GM18502 (cell line): ENCODE data around the gene PGLYRP2.

Source experiments
- ATAC-seq: cut with Tn5 transposase; IDR thresholded peaks from one replicate; pipeline ENCODE4 v1.9.1; 2021; ENCODE audit warnings: mild to moderate bottlenecking; ENCODE audit not compliant: unreplicated experiment, poor library complexity

PGLYRP2 gene

GRCh38 chr19:15457701-15458484 lies 21.4 kb downstream of the PGLYRP2 start:
- ATAC-seq: no peak

DNA sequence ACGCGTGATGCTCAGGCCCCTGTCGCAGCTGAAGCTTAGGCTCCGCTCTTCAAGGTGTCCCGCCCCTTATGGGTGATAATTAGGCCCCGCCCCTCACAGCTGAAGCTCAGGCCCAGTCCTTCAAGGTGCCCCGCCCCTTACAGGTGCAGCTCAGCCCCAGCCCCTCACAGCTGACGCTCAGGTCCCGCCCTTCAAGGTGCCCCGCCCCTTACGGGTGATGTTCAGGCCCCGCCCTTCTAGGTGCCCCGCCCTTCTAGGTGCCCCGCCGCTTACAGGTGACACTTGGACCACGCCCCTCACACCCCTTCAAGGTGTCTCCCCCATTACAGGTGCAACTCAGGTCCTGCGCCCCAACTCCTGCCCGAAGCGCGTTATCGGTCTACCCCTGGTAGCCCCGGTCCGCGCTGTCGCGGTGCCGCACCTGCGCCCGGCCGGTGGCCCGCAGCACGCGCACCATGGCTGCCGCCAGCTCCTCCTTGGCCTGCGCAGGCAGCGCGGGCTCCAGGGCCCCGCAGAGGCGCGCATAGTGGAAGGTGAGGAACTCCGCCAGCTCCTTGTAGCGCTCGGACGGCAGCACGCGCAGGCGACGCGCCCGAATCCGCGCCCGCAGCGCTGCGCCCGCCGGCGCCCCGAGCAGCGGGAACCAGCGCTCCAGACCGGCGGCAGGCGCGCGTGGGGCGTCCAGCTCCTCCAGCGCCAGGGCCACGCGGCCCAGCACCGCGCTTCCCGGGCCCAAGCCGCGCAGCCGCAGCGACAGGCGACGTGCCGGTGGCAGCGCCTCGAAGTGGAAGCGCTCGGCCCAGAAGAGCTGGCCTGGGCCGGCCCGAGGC lies 22.2 kb downstream of the PGLYRP2 start:
- ATAC-seq: no peak

GRCh38 chr19:15456441-15456840 lies 22.9 kb downstream of the PGLYRP2 start:
- ATAC-seq: no peak

- ATAC-seq: no peak
Observed at GRCh38 chr19:15455996-15456395, 23.3 kb downstream of the PGLYRP2 start.

DNA sequence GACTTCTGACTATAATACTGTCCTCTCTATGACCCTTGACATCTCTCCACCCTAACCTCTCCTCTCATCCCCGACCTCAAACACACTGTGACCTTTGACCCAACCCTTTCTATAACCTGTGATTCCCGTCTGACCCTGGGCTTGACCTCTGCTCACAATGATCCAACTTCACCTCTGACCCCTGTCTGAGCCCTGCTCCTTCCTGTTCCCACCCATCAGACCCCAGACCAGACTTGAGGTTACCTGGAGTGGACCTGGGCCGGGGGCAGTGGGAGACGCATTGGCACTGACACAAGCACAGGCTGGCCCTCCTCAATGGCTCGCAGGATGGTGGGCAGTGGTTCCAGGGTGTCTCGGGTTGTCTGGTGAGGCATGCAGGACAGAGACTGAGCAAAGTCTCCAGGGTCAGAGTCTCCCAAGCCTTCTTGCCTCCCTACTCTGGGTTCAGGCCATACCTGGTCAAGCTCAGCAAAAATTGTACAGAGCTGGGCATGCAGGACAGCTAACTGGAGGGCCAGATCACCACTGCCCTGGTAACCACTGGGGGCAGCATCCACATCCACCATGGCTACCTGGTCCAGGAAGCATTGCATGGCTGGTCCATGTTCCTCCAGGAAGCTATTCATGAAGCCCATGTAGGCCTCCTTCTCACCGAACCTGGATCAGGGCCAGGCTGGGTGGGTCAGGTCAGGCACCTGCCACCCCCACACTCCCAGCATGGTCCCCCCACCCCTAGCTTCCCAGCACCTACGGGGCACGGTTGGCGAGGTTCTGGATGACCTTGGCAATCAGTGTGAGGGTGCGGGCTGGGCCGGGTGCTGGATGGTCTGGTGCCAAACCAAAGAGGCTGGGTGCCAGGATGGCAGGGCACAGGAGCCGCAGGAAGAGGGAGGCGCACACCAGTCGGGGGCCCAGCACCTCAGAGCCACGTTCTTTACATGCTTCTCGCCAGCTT lies 25.1 kb downstream of the PGLYRP2 start:
- no peak for ATAC-seq

- no peak for ATAC-seq
Observed at GRCh38 chr19:15453091-15453578, 26.2 kb downstream of the PGLYRP2 start.

DNA sequence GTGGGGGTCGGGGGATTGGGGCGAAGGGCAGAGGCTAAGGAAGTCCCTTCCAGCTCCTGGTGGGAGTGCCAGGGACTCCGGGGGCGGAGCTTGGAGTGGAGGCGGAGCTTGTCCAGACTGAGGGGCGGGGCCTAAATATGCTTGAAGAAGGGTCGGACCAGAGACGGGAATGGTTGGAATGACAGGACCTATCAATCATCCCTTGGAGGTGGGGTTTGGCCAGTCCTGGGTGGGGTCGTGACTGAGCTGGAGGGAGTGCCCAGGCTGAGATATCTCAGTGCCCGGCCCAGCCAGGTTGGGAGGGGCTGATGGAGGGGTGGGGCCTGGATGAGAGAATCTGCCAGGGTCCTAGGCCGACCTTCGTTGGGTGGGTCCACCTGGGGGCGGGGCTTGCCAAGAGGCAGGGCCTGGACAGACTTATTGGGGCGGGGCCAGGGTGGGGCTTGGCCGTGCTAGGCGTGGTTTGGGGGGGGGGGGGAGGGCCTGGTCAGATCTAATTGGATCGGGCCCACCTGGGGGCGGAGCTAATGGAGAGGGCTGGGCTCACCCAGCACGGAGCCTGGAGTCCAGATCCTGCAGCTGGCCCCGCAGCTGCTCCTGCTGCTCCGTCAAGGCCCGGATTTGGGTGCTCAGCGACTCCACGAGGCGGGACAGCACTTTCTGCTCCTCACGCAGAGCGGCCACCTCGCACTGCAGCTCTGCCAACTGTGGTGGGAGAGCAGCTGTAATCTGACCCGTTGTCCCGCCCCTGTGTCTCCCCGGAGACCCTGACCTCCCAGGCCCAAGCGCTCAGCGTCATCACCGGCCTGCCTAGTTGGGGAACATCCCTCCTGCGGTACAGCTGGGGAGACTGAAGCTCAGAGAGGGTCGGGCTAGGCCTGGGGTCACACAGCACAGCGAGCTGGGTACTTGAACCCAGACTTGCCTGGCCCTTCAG lies 26.9 kb downstream of the PGLYRP2 start:
- ATAC-seq: no peak

- ATAC-seq: no peak
Observed at GRCh38 chr19:15450528-15450890, 28.8 kb downstream of the PGLYRP2 start.

DNA sequence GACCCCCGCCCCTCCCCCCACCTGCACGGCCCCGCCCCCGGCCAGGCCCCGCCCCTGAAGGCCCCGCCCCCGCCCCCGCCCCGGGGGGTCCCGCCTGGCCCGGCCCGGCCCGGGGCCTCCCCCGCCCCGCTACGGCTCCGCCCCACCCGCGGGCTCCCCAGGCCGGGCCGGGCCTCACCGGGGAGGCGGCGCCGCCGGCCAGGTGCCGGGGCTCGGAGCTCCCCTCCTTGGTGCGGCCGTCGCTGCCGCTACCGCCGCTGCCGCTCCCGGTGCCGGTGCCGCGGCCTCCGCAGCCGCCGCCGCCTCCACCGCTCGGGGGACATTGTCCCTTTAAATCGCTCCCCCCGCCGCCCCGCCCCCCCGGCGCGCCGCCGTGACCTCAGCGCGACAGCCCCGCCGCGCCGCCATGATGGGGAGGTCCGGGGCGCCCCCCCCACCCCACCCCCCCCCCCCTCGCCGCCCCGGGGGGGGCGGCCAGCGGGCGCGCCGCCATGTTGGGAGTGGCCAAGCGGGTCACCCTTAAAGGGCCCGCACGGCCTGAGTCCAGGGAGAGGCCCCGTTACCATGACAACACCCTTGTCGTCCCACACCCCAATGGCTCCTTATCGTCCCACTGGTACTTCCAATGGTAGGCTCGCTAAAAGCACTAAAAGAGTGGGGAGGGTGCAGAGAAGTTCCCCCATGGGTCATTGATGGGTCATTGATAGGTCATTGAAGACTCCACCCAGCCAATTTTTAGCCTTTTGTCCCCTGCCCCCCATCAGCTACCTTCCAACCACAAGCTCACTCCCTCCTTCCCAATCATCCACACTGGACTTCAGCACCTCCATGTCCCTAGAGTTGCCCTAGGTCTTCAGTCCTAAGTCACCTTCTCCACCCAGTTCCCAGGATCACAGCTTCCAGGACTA lies 29.4 kb downstream of the PGLYRP2 start, which contains the start of gene WIZ:
Gene WIZ (minus strand): TSS at position 337 of the 908 bp plus-strand sequence. CDS start 1,649 bp downstream, outside the sequence.
- ATAC-seq: peak; percentile 49

GRCh38 chr19:15448778-15449619 lies 30.3 kb downstream of the PGLYRP2 start:
- ATAC-seq: peak; percentile 11

DNA sequence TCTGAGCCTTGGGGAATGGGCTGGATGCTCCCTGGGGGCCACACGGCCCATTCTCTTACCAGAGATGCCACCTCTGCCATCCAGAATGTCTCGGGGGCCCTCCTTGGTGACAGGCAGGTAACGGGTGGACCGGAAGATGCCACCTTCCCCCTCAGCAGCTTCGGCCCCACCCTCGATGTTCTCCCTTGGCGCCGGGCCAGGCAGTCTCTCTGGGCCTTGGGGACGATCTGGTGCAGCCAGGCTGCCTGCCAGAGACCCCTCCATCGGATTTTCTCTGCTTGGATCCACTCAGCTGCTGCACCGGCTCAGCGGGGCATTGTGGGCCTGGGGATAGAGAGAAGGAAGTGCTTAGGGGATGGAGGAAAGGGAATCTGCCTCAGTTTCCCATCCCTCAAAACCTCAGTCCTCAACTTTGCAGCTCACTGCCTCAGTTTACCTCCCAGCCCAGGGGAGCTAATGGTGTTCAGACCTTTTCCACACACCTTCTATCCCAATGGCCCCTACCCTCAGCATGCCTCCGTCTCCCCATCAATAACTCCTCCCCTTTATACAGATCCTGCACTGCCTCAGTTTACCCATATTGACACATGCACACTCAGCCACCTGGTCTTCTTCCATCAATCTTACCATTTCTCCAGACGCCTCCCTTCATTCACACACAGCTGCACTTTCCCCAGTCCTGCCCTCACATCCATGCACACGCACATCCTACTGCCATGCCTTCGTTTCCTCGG lies 31.1 kb downstream of the PGLYRP2 start:
- ATAC-seq: no peak

DNA sequence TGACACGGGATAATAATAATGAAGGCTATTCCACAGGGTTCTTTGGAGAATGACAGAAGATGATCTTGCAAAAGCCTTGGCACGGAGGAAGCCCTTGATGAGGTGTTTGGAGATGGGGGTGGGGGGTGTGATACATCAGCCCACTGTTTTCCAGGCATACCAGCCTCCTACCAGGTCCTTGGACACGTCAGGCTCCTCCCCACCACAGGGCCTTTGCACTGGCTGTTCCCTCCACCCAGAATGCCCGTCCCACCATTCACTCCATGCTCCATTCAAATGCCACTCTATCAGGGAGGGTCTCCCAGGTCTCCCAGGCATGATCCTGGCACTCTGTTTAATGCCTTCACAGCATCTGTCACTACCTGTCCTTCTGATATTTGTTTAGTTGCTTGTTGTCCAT lies 32.2 kb downstream of the PGLYRP2 start:
- ATAC-seq: no peak

GRCh38 chr19:15445807-15446376 lies 33.4 kb downstream of the PGLYRP2 start:
- ATAC-seq: no peak

GRCh38 chr19:15445227-15445605 lies 34.1 kb downstream of the PGLYRP2 start:
- no peak for ATAC-seq

DNA sequence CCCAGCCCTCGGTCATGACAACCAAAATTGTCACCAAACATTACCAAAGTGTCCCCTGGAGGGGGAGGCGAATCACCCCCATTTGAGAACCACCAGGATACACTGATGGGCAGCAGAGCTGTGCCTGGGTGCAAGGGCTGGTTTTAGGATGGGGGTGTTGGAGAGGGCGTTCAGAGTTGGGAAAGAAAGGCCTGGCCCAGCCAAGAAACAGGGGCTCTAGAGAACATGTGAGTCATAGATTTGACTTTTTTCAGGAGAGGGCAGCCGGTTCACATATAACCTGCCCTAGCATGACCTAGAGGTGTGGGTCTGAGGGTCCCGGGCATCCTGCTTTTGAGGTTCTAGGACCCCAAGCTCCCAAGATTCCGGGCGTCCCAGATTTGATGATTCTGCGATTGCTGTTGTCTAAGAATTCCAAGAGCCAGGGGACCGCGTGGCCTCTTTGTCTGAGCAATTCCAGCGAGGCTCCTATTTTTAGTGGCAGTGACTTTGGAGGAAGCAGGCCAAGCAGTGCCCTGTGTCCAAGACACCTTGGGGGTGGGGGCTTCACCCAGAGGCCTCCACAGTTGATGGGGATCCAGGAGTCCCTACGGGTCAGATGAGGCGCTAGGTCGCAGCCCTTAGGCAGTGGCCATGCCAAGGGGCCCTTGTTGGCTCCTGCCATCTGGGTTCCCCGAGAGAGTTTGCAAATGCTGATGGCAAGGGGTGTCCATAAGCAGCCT lies 34.6 kb downstream of the PGLYRP2 start:
- ATAC-seq: no peak

- ATAC-seq: no peak
Observed at GRCh38 chr19:15443838-15444237, 35.5 kb downstream of the PGLYRP2 start.
